NCI-H187 treated with DMSO at 0.1 percent for 48 hours (cell line): ENCODE measurements around the gene RBM34.
"Not testable (repeated sequence)": the region's sequence is repeated elsewhere in the genome, so short reads cannot be mapped to it uniquely, and the experiment has no call there.

Experiments
- DNase-seq: peaks from one replicate; lab custom pipeline; 2025; lab: John Stamatoyannopoulos, UW

Gene RBM34

DNA sequence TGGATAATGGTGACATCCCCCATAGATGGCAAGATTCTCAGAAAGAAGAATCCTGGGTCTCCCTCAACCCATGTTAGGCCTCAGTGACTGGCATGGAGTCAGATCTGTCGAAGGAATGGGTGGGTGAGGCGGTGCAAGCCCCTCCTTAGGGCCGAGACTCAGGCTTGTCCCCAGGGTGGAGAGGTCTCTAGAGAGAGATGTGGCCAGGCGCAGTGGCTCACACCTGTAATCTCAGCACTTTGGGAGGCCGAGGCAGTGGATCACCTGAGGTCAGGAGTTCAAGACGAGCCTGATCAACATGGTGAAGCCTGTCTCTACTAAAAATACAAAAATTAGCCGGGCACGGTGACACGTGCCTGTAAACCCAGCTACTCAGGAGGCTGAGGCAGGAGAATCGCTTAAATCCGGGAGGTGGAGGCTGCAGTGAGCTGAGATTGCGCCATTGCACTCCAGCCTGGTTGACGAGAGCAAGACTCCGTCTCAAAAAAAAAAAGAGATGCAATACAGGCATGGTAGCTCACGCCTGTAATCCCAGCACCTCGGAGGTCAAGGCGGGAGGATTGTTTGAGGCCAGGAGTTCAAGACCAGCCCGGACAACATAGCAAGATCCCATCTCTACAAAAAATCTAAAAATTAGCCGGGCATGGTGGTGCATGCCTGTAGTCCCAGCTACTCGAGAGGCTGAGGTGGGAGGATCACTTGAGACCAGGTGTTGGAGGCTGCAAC lies 69.6 kb downstream of the RBM34 start:
- DNase-seq = not testable (repeated sequence)

- DNase-seq = no peak
Observed at GRCh38 chr1:235090406-235091069, 70.5 kb downstream of the RBM34 start.

DNA sequence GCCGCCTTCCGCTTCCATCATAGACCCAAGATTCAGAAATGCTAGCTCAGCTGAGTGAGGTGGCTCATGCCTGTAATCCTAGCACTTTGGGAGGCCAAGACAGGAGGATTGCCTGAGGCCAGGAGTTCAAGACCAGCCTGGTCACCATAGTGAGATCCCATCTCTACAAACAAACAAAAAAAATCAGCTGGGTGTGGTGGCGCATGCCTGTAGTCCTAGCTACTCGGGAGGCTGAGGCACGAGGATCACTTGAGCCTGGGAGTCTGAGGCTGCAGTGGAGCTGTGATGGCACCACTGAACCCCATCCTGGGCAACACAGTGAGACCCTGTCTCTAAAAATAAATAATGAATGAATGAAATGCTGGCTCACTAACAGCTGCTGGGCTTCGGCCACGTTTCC lies 72.1 kb downstream of the RBM34 start:
- no peak for DNase-seq

DNA sequence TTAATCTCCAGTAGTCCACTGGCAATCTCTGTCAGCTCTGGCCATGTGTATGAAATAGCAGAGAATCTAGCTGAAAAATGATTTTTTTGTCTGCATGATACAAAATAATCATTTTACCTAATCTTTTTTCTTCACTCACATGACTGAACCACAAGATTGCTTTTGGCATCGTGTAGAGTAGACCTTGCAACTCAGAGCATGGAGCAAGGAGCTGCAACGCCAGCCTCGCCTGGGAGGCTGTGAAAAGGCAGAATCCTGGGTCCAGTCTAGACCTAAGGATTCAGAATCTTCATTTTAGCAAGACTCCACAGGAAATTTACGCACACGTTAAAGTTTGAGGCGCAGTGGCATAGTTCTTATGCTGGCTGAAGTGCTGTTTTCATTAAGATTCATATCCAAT lies 72.6 kb downstream of the RBM34 start:
- DNase-seq = no peak

- DNase-seq = no peak
Observed at GRCh38 chr1:235087906-235088305, 73.1 kb downstream of the RBM34 start.

DNA sequence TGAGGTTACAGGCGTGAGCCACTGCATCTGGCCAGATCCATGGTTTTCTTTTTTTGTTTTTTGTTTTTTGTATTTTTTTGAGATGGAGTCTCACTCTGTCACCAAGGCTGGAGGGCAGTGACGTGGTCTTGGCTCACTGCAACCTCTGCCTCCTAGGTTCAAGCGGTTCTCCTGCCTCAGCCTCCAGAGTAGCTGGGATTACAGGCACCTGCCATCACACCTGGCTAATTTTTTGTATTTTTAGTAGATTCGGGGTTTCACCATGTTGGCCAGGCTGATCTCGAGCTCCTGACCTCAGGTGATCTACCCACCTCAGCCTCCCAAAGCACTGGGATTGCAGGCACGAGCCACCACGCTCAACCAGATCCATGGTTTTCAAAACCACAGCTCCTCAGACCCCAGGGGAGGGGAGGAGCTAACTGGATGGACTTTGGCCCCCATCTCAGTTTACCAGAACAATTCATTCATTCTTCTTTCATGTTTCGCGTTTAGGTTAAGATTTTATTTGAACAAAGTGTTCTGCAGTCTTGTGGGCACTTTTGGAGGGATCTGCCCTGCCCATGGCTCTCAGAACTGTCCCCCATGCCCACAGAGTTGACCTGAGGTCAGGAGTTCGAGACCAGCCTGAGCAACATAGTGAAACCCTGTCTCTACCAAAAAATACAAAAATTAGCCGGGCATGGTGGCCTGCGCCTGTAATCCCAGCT lies 75.5 kb downstream of the RBM34 start:
- DNase-seq = not testable (repeated sequence)
